ENCODE measurements around the gene CAPN13.
"Not testable (repeated sequence)": the region's sequence is repeated elsewhere in the genome, so short reads cannot be mapped to it uniquely, and the experiment has no call there.

The CAPN13 gene

DNA sequence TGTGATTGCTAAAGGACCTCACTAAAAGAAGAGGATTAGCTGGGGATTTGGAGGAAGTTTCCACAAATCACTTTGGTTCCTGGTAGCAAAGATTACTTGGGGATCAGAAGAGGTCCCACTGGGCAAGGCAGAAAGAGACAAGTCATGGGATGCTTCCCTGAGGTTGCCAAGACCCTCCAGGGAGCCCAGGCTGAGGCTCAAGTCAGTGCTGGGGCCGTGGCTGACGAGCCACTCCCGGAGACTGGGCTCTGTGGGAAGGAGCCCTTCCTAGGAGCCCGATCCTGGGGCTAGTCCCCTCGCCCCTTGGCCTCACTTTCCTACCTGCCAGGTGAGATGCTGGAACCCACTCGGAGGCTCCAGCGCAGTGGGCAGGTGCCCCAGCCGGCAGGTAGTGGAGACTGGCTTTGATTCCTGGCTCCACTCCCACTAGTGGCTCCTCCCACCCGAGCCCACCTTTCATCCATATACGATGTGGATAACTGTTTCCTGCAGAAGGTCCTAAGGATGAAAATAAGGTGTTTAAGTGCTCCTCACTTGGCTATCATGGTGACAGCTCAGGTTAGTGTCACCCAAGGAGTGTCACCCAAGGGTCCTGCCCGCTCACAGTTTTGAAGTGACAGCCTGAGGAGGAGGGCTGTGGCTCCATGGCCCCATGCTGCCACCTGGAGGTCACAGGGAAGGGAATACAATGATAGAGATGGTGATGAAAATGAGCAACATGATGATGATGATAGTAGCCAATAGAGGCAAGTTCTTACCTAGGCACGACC is 100.5 kb downstream of the CAPN13 start:
- no peak overlapping the region for H3K4me3 ChIP-seq (ENCODE audit: low read length)
- no peaks in the 10 kb centered on the region for H3K4me1 ChIP-seq (ENCODE audit: control insufficient read depth, insufficient read depth, low read length)
- H3K36me3 ChIP-seq (ENCODE audit: insufficient read depth, low read length), result no peaks in the 10 kb centered on the region
- H3K9me3 ChIP-seq (replicated peaks; ENCODE audit: low read length), result no peaks in the 10 kb centered on the region
- no peaks in the 10 kb centered on the region for H3K27me3 ChIP-seq (ENCODE audit: control insufficient read depth, insufficient read depth, low read length)
- H3K4me2 ChIP-seq (ENCODE audit: low read length), result peak overlapping the region; percentile 9
- H3K9ac ChIP-seq (ENCODE audit: low read depth, low read length), result no peak overlapping the region

DNA sequence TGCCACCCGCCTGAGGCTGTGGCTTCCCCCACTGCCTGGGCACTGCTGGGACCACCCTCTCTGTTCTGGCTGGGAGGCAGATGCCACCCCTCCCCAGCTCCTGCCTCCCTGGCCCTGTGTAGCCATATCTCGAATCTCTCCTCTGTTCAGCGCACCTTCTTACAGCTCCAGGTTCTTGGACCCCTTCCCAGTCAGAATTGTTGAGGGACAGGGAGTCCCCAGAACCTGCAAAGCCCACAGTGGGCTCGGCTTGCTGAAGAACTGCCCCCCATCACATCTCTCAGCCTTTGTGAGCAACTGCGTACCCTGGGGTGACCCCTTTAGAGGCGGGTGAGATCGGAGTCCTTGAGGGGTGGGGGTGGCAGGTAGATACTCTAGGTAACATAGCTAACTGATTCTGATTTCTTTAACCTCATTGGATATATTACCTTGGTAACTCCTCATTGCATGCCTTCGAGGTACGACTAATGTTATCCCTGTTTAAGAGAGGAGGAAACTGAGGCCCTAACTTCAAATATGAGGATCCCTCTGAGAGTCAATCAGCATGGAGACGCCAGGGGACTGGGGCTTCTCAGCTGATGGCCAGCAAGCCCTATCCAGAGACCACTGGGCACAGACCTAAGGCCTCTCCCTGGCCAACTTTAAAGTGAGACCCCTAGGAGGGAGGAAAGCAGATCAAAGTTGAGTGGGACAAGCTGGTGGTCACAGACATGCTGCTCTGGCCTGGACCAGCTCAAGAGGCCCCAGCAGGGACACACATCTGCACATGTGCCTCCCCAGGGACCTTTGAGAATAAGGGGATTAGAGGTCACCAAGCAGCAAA is 101.3 kb downstream of the CAPN13 start:
- Histone ChIP-seq H3K9ac (ENCODE audit: low read depth, low read length) (no peak overlapping the region), H3K4me2 (ENCODE audit: low read length) (no peak overlapping the region), H3K36me3 (ENCODE audit: insufficient read depth, low read length) (no peaks in the 10 kb centered on the region), H3K4me3 (ENCODE audit: low read length) (no peak overlapping the region), H3K27me3 (ENCODE audit: control insufficient read depth, insufficient read depth, low read length) (no peaks in the 10 kb centered on the region), H3K4me1 (ENCODE audit: control insufficient read depth, insufficient read depth, low read length) (no peaks in the 10 kb centered on the region), H3K9me3 (replicated peaks; ENCODE audit: low read length) (no peaks in the 10 kb centered on the region)

DNA sequence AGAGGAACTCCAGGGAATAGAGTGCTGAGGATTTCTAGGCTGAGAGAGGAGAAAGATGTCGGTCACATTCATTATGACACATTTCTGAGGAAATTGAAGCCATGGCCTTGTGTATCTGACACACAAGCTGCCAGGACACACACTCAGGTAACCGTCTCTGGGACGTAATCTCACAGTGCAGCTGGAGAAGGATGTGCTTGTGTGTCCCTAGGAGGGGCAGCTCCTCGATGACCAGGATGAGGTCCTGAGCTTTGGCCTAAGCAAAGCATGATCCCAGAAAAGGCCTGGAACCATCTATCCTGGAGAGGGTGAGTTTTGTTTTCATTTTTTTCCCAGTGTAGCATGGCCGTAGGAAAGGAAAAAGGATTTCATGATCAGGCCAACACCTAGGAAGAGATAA is 102.2 kb downstream of the CAPN13 start:
- no peak overlapping the region for H3K9ac ChIP-seq (ENCODE audit: low read depth, low read length)
- H3K27me3 ChIP-seq (ENCODE audit: control insufficient read depth, insufficient read depth, low read length), result no peaks in the 10 kb centered on the region
- H3K9me3 ChIP-seq (replicated peaks; ENCODE audit: low read length), result no peaks in the 10 kb centered on the region
- no peak overlapping the region for H3K4me3 ChIP-seq (ENCODE audit: low read length)
- H3K4me1 ChIP-seq (ENCODE audit: control insufficient read depth, insufficient read depth, low read length), result no peaks in the 10 kb centered on the region
- H3K4me2 ChIP-seq (ENCODE audit: low read length), result no peak overlapping the region
- H3K36me3 ChIP-seq (ENCODE audit: insufficient read depth, low read length), result no peaks in the 10 kb centered on the region

DNA sequence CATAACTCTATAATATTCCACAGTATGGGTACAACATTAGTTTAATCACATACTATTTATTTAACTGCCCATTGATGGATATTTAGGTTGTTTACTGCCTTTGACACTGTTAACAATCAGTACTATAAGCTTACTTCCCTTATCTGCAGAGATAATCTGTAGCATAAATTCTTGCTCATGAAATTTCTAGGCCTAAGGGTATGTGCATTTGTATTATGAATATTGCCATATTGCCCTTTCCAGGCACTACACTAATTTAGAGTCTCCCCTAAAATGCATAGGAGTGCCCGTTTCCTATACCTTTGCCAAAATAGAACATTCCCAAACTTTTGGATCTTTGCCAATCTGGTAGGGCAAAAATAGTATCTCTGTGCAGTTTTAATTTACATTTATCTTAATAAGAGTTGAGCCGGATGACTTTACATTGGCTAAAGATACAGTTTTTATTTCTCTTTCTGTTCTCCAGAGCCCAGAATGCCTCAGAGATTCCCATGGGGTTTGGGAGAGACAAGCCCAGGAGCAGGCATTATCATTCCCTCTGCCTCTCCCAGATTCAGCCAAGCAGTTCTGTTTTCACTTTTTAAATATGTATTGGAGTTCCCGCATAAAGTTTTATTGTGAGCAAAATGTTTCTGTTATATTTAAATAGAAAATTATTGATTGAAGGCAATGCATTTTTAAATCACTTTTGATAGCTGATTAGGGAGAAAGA is 102.8 kb downstream of the CAPN13 start:
- Histone ChIP-seq H3K36me3 (ENCODE audit: insufficient read depth, low read length) (no peaks in the 10 kb centered on the region), H3K9ac (ENCODE audit: low read depth, low read length) (no peak overlapping the region), H3K27me3 (ENCODE audit: control insufficient read depth, insufficient read depth, low read length) (no peaks in the 10 kb centered on the region), H3K4me1 (ENCODE audit: control insufficient read depth, insufficient read depth, low read length) (no peaks in the 10 kb centered on the region), H3K4me3 (ENCODE audit: low read length) (no peak overlapping the region), H3K9me3 (replicated peaks; ENCODE audit: low read length) (no peaks in the 10 kb centered on the region), H3K4me2 (ENCODE audit: low read length) (no peak overlapping the region)

DNA sequence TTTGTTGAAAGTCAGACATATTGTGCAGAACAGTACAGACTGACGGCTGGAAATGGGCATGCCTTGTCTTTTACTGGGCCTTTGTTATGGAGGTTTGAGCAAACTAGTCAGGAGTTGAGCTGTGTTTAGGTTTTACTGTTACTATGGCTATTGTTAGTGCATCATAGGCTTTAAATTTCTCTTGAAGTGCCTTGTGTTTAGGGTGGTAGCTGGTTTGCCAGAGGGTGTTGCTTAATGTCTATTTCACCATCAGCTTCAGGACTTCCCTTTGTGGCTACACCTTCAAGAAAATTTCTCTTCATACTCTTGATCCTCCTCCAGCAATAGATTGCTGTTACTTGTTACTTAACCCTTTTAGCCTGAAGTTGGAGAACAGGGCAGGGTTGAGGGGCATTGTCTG is 104.6 kb downstream of the CAPN13 start:
- Histone ChIP-seq H3K4me2 (ENCODE audit: low read length) (no peak overlapping the region), H3K4me3 (ENCODE audit: low read length) (no peak overlapping the region), H3K4me1 (ENCODE audit: control insufficient read depth, insufficient read depth, low read length) (no peaks in the 10 kb centered on the region)

DNA sequence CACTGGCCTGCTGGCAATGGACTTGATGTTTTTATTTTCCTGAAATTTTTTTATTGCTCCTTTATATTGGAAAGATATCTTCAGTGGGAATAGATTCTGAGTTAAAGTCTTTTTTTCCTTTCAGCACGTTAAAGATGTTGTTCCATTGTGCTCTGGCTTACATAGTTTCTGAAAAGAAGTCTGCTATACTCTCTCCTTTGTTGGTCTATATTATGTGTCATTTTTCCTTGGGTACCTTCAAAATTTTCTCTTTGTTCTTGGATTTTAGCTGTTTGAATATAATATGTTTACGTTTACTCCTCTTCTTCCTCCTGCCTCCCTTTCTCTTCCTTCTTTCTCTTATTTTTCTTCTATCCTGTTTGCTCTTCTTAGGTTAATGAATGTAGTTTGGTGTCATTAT is 105.5 kb downstream of the CAPN13 start:
- H3K27me3 ChIP-seq (ENCODE audit: control insufficient read depth, insufficient read depth, low read length), result no peaks in the 10 kb centered on the region
- H3K9ac ChIP-seq (ENCODE audit: low read depth, low read length), result no peak overlapping the region
- no peaks in the 10 kb centered on the region for H3K9me3 ChIP-seq (replicated peaks; ENCODE audit: low read length)
- H3K36me3 ChIP-seq (ENCODE audit: insufficient read depth, low read length), result no peaks in the 10 kb centered on the region
- no peak overlapping the region for H3K4me3 ChIP-seq (ENCODE audit: low read length)
- H3K4me2 ChIP-seq (ENCODE audit: low read length), result no peak overlapping the region
- H3K4me1 ChIP-seq (ENCODE audit: control insufficient read depth, insufficient read depth, low read length), result no peaks in the 10 kb centered on the region

More for the DNA sequence above, 104.6 kb downstream of the CAPN13 start:
- Histone ChIP-seq H3K36me3 (ENCODE audit: insufficient read depth, low read length) (no peaks in the 10 kb centered on the region), H3K27me3 (ENCODE audit: control insufficient read depth, insufficient read depth, low read length) (no peaks in the 10 kb centered on the region), H3K9me3 (replicated peaks; ENCODE audit: low read length) (no peaks in the 10 kb centered on the region), H3K9ac (ENCODE audit: low read depth, low read length) (no peak overlapping the region)

DNA sequence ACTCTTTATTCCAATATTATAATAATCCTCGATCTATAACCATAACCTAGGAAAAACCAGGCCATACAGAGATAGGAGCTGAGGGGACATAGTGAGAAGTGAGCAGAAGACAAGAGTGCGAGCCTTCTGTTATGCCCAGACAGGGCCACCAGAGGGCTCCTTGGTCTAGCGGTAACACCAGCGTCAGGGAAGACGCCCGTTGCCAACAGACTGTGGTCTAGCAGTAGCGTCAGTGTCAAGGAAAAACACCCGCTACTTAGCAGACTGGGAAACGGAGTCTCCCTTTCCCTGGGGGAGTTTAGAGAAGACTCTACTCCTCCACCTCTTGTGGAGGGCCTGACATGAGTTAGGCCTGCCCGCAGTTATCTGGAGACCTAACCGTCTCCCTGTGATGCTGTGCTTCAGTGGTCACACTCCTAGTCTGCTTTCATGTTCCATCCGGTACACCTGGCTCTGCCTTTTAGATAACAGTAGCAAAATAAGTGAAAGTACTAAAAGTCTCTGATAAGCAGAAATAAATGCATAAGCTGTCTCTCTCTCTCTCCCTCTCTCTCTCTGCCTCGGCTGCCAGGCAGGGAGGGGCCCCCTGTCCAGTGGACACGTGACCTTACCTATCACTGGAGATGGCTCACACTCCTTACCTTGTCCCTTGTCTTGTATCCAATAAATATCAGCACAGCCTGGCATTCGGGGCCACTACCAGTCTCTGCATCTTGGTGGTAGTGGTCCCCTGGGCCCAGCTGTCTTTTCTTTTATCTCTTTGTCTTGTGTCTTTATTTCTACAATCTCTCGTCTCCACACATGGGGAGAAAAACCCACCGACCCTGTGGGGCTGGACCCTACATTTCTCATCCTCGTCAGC is 109.8 kb downstream of the CAPN13 start:
- H3K4me2 ChIP-seq (ENCODE audit: low read length); H3K36me3 ChIP-seq (ENCODE audit: insufficient read depth, low read length); H3K9ac ChIP-seq (ENCODE audit: low read depth, low read length); H3K4me3 ChIP-seq (ENCODE audit: low read length); H3K4me1 ChIP-seq (ENCODE audit: control insufficient read depth, insufficient read depth, low read length); H3K27me3 ChIP-seq (ENCODE audit: control insufficient read depth, insufficient read depth, low read length); H3K9me3 ChIP-seq (replicated peaks; ENCODE audit: low read length): not testable (repeated sequence)

DNA sequence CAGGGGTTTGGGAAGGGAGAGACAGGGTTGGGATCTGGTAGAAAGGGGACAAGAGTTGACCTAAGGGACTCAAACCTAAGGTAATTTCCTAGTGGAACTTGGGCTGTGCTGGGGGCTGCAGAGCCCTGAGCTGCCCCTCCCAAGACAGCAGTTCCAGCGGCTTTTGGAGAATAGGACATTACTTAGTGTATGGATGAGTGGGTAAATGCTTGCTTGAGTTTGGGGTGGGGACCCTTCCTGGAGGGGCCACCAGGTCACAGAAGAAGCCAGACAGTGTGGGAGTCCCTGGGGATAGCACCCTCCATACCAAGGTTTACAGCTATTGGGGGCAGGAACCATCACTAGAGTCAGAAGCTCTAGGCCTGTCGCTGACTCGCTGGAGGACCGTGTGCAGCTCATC is 111.5 kb downstream of the CAPN13 start:
- H3K27me3 ChIP-seq (ENCODE audit: control insufficient read depth, insufficient read depth, low read length), result no peaks in the 10 kb centered on the region
- no peak overlapping the region for H3K4me3 ChIP-seq (ENCODE audit: low read length)
- no peak overlapping the region for H3K4me2 ChIP-seq (ENCODE audit: low read length)
- no peaks in the 10 kb centered on the region for H3K9me3 ChIP-seq (replicated peaks; ENCODE audit: low read length)
- H3K36me3 ChIP-seq (ENCODE audit: insufficient read depth, low read length), result no peaks in the 10 kb centered on the region
- H3K4me1 ChIP-seq (ENCODE audit: control insufficient read depth, insufficient read depth, low read length), result no peaks in the 10 kb centered on the region
- H3K9ac ChIP-seq (ENCODE audit: low read depth, low read length), result no peak overlapping the region

DNA sequence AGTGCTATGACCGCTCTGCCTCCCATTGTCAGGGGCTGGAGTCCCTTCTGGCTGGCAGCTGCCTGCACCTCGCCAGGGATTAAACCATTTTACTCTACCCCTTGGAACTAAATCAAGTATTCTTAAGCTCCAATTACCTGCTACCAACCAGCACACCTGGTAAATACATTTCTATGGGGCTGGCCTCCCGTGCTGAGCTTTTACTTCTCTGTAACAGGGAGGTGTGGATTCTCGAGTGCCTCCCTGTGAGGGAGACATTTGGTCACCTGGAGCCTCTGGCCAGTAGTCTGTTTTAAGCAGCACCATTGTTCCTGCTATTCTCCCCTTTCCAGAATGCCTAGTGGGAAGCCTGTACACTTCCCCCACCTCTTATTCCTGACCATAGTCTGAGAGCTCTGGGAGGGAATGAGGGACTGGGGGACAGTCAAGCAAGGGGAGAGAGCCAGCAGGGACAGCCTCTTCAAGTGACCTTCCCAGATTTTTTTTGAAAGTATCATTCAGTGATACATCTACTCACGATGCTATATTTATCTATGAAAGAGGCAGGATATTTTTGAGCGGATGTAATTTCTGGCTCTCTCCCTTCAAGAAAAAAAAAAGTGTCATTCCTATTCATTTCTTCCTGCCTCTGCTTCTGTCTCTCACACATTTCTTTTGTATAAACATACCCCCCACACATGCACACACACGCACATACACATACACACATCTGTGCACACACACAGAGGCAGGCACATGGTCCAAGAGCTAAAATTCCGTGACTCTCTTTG is 112.8 kb downstream of the CAPN13 start:
- Histone ChIP-seq H3K36me3 (ENCODE audit: insufficient read depth, low read length) (no peaks in the 10 kb centered on the region), H3K9ac (ENCODE audit: low read depth, low read length) (no peak overlapping the region), H3K4me1 (ENCODE audit: control insufficient read depth, insufficient read depth, low read length) (no peaks in the 10 kb centered on the region), H3K4me3 (ENCODE audit: low read length) (no peak overlapping the region), H3K4me2 (ENCODE audit: low read length) (no peak overlapping the region), H3K9me3 (replicated peaks; ENCODE audit: low read length) (no peaks in the 10 kb centered on the region), H3K27me3 (ENCODE audit: control insufficient read depth, insufficient read depth, low read length) (no peaks in the 10 kb centered on the region)

DNA sequence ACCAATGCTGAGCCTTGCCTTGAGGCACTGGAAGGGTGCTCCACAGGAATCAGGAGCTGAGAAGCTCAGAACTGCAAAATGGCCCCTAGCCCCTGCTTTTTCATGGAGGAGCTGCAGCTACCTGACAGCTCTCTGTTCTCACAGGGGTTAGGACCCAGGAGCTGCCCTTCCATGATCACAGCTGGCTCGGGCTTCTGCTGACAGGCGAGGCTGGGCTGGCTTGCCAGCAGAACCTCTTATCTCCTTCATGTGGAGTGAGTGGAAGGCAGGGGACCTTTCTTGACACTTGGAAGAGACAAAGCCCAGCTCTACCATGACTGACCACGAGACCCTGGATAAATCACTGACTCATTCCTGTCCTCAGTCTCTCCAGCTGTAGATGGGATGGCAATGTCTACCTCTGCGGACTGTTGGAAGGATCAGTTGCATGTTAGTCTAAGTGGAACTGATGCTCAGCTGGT is 113.4 kb downstream of the CAPN13 start:
- Histone ChIP-seq H3K9me3 (replicated peaks; ENCODE audit: low read length) (no peaks in the 10 kb centered on the region), H3K4me1 (ENCODE audit: control insufficient read depth, insufficient read depth, low read length) (no peaks in the 10 kb centered on the region), H3K36me3 (ENCODE audit: insufficient read depth, low read length) (no peaks in the 10 kb centered on the region), H3K4me3 (ENCODE audit: low read length) (no peak overlapping the region), H3K4me2 (ENCODE audit: low read length) (no peak overlapping the region), H3K9ac (ENCODE audit: low read depth, low read length) (no peak overlapping the region), H3K27me3 (ENCODE audit: control insufficient read depth, insufficient read depth, low read length) (no peaks in the 10 kb centered on the region)
